ENCODE data around the gene TSKS. TPM values are rescaled to one million over a fixed set of nuclear protein-coding genes. Genes with fewer than 3 reads are reported as not detected.

The TSKS gene
- total and polyA plus RNA-seq, 7 donors = 0.36 to 1.2 (median 0.83) TPM; not detected in 4

GRCh38 chr19:49690656-49691242 is 72.4 kb downstream of the TSKS start, which contains the start of gene CPT1C:
Gene CPT1C (plus strand): TSS chr19:49691116. CDS start chr19:49692253, 1,137 bp downstream.
- Histone ChIP-seq H3K4me1 (peaks cover 0 to 31% (median 26%) of the 10 kb centered on the region in 4 donors), H3K4me3 (peak within 1 kb of the TSS; percentile 32 to 46 (median 39)), H3K27ac (peak within 1 kb of the TSS; percentile 58 to 70 (median 60)), H3K27me3 (peaks cover 4 to 35% (median 31%) of the 10 kb centered on the region in 3 donors), H3K9me3 (no peaks in the 10 kb centered on the region), H3K36me3 (peaks cover 0 to 24% (median 21%) of the 10 kb centered on the region in 4 donors)
- intact Hi-C loops (cut with DNase I) = loop anchor here (2.0 kb wide), 1 partner anchor 76 kb away; the partner anchor contains the start of gene AP2A1
- DNase-seq = peak; percentile 93
- TF ChIP-seq POLR2AphosphoS5 (IDR thresholded peaks at IDR 0.05) (peak; percentile 51 to 76 (median 66)), CTCF (IDR thresholded peaks at IDR 0.05) (no peak)
- 2 to 4% methylated on average over 38 of the region's 38 CpGs for WGBS, 2 donors

- 17 to 19% methylated on average over 39 of the region's 39 CpGs for WGBS, 2 donors
- no peak for DNase-seq
- peaks cover 4 to 35% (median 31%) of the 10 kb centered on the region in 3 donors for H3K27me3 ChIP-seq
- peaks cover 1 to 30% (median 26%) of the 10 kb centered on the region in 4 donors for H3K36me3 ChIP-seq
- H3K27ac ChIP-seq = peak overlapping the region; percentile 58 to 70 (median 60)
- peaks cover 0 to 31% (median 26%) of the 10 kb centered on the region in 4 donors for H3K4me1 ChIP-seq
- TF ChIP-seq CTCF (IDR thresholded peaks at IDR 0.05) = peak in 1 of 4 experiments; percentile 11
- no peak for TF ChIP-seq POLR2AphosphoS5 (IDR thresholded peaks at IDR 0.05)
- H3K4me3 ChIP-seq = peak overlapping the region; percentile 32 to 46 (median 39)
- intact Hi-C loops (cut with DNase I) = loop anchor here (2.0 kb wide), 1 partner anchor 77 kb away; the partner anchor contains the start of gene AP2A1
- no peaks in the 10 kb centered on the region for H3K9me3 ChIP-seq
These were observed 72.9 kb downstream of the TSKS start for GRCh38 chr19:49690079-49690655.

Small RNA genes lying within 50 kb of the gene (small RNA-seq; reads per million reads assigned to genes)
- gene MIR6799 (0 reads per million in 3 donors), gene RNU6-841P (0 reads per million in 3 donors)

Other genes with a start within 250 kb of the TSKS start
- gene RCN3, start 235.3 kb downstream of the TSKS start, total RNA-seq = 10 to 100 TPM; 14.5 to 43.8 (median 20.6) TPM
- 10 to 100 TPM; 13.6 to 28.2 (median 21.6) TPM for gene RCN3, start 235.3 kb downstream of the TSKS start, polyA plus RNA-seq
- 10 to 100 TPM; 47.6 to 67.8 (median 62.3) TPM for gene NOSIP, start 182.8 kb downstream of the TSKS start, total RNA-seq
- gene NOSIP, start 182.8 kb downstream of the TSKS start, polyA plus RNA-seq = 100 to 1,000 TPM in 2 of 3 donors, 10 to 100 TPM in 1; 96.1 to 123 (median 113) TPM
- gene PRRG2, start 182.0 kb downstream of the TSKS start, total RNA-seq = under 1 TPM in 1 of 4 donors, not detected in 3; 0.71 TPM
- gene PRRG2, start 182.0 kb downstream of the TSKS start, polyA plus RNA-seq = 10 to 100 TPM in 2 of 3 donors, 1 to 10 TPM in 1; 7.2 to 18.9 (median 18.3) TPM
- 10 to 100 TPM in 1 of 4 donors, 1 to 10 TPM in 3; 5.4 to 16.1 (median 6.1) TPM for gene PRR12, start 172.1 kb downstream of the TSKS start, total RNA-seq
- gene PRR12, start 172.1 kb downstream of the TSKS start, polyA plus RNA-seq = 10 to 100 TPM in 1 of 3 donors, 1 to 10 TPM in 2; 3.0 to 20.4 (median 4.2) TPM
- 100 to 1,000 TPM; 105 to 127 (median 125) TPM for gene RRAS, start 123.2 kb downstream of the TSKS start, total RNA-seq
- 100 to 1,000 TPM in 2 of 3 donors, 10 to 100 TPM in 1; 79.8 to 139 (median 130) TPM for gene RRAS, start 123.2 kb downstream of the TSKS start, polyA plus RNA-seq
- 10 to 100 TPM; 10.9 to 21.3 (median 12.5) TPM for gene SCAF1, start 121.1 kb downstream of the TSKS start, total RNA-seq
- 10 to 100 TPM in 2 of 3 donors, 1 to 10 TPM in 1; 9.0 to 30.8 (median 16.0) TPM for gene SCAF1, start 121.1 kb downstream of the TSKS start, polyA plus RNA-seq
- gene IRF3, start 97.4 kb downstream of the TSKS start, total RNA-seq = 10 to 100 TPM; 28.2 to 59.1 (median 32.6) TPM
- gene IRF3, start 97.4 kb downstream of the TSKS start, polyA plus RNA-seq = 100 to 1,000 TPM in 1 of 3 donors, 10 to 100 TPM in 2; 50.9 to 125 (median 64.9) TPM
- gene BCL2L12, start 97.4 kb downstream of the TSKS start, total RNA-seq = 1 to 10 TPM; 4.6 to 9.2 (median 6.5) TPM
- 10 to 100 TPM in 2 of 3 donors, 1 to 10 TPM in 1; 9.0 to 43.6 (median 10.2) TPM for gene BCL2L12, start 97.4 kb downstream of the TSKS start, polyA plus RNA-seq
- gene PRMT1, start 86.0 kb downstream of the TSKS start, total RNA-seq = 100 to 1,000 TPM; 106 to 175 (median 160) TPM
- gene PRMT1, start 86.0 kb downstream of the TSKS start, polyA plus RNA-seq = 100 to 1,000 TPM in 2 of 3 donors, 10 to 100 TPM in 1; 84.1 to 172 (median 101) TPM
- gene ADM5, start 73.7 kb downstream of the TSKS start, total RNA-seq = 1 to 10 TPM in 3 of 4 donors, under 1 TPM in 1; 0.49 to 1.7 (median 1.5) TPM
- gene ADM5, start 73.7 kb downstream of the TSKS start, polyA plus RNA-seq = 1 to 10 TPM in 1 of 3 donors, not detected in 2; 3.1 TPM
- 10 to 100 TPM in 1 of 4 donors, 1 to 10 TPM in 3; 3.6 to 28.5 (median 4.3) TPM for gene CPT1C, start 72.2 kb downstream of the TSKS start, total RNA-seq
- gene CPT1C, start 72.2 kb downstream of the TSKS start, polyA plus RNA-seq = 1 to 10 TPM in 2 of 3 donors, under 1 TPM in 1; 0.69 to 4.2 (median 2.4) TPM
- 10 to 100 TPM; 48.5 to 81.1 (median 52.0) TPM for gene AP2A1, start 3.7 kb upstream of the TSKS start, total RNA-seq
- 10 to 100 TPM; 33.0 to 77.4 (median 40.9) TPM for gene AP2A1, start 3.7 kb upstream of the TSKS start, polyA plus RNA-seq
- gene FUZ, start 50.0 kb upstream of the TSKS start, total RNA-seq = 10 to 100 TPM; 21.0 to 32.9 (median 23.1) TPM
- 10 to 100 TPM in 2 of 3 donors, 1 to 10 TPM in 1; 7.4 to 17.4 (median 16.3) TPM for gene FUZ, start 50.0 kb upstream of the TSKS start, polyA plus RNA-seq
- 10 to 100 TPM; 17.8 to 45.4 (median 22.4) TPM for gene MED25, start 55.0 kb upstream of the TSKS start, total RNA-seq
- 10 to 100 TPM; 18.0 to 43.5 (median 30.1) TPM for gene MED25, start 55.0 kb upstream of the TSKS start, polyA plus RNA-seq
- gene PTOV1, start 87.9 kb upstream of the TSKS start, total RNA-seq = 100 to 1,000 TPM in 1 of 4 donors, 10 to 100 TPM in 3; 52.2 to 105 (median 68.1) TPM
- 10 to 100 TPM; 54.8 to 79.7 (median 62.5) TPM for gene PTOV1, start 87.9 kb upstream of the TSKS start, polyA plus RNA-seq
- 10 to 100 TPM; 28.2 to 44.0 (median 33.9) TPM for gene PNKP, start 104.3 kb upstream of the TSKS start, total RNA-seq
- 10 to 100 TPM; 27.0 to 88.8 (median 34.0) TPM for gene PNKP, start 104.3 kb upstream of the TSKS start, polyA plus RNA-seq
- 10 to 100 TPM; 13.6 to 16.1 (median 14.6) TPM for gene AKT1S1, start 114.0 kb upstream of the TSKS start, total RNA-seq
- gene AKT1S1, start 114.0 kb upstream of the TSKS start, polyA plus RNA-seq = 10 to 100 TPM; 30.3 to 55.9 (median 33.6) TPM
- gene TBC1D17, start 114.4 kb upstream of the TSKS start, total RNA-seq = 10 to 100 TPM; 25.0 to 41.0 (median 26.6) TPM
- 10 to 100 TPM; 13.4 to 29.5 (median 22.8) TPM for gene TBC1D17, start 114.4 kb upstream of the TSKS start, polyA plus RNA-seq
- gene IL4I1, start 133.6 kb upstream of the TSKS start, total RNA-seq = under 1 TPM; 0.28 to 0.66 (median 0.38) TPM
- gene IL4I1, start 133.6 kb upstream of the TSKS start, polyA plus RNA-seq = 1 to 10 TPM; 1.8 to 6.8 (median 3.5) TPM
- 1 to 10 TPM; 5.3 to 7.1 (median 5.9) TPM for gene ATF5, start 165.9 kb upstream of the TSKS start, total RNA-seq
- 10 to 100 TPM; 18.0 to 42.3 (median 33.1) TPM for gene ATF5, start 165.9 kb upstream of the TSKS start, polyA plus RNA-seq
- gene NUP62, start 166.2 kb upstream of the TSKS start, total RNA-seq = 10 to 100 TPM; 25.0 to 32.6 (median 26.0) TPM
- gene NUP62, start 166.2 kb upstream of the TSKS start, polyA plus RNA-seq = 10 to 100 TPM; 10.2 to 42.6 (median 18.0) TPM
- gene SIGLEC11, start 197.9 kb upstream of the TSKS start, total RNA-seq = 1 to 10 TPM in 3 of 4 donors, not detected in 1; 1.4 to 2.5 (median 2.1) TPM
- 1 to 10 TPM in 1 of 3 donors, under 1 TPM in 2; 0.60 to 1.8 (median 0.66) TPM for gene SIGLEC11, start 197.9 kb upstream of the TSKS start, polyA plus RNA-seq

Measured in sigmoid colon (tissue), 7 donors.